Measurements from ENCODE around the gene FNBP1L. TPM values are rescaled to one million over a fixed set of nuclear protein-coding genes. Genes with fewer than 3 reads are reported as not detected.

The FNBP1L gene
- total and polyA plus RNA-seq, 3 donors from 2014 or later = 21.9 to 54.4 (median 46.5) TPM

- no peaks in the 10 kb centered on the region for H3K36me3 ChIP-seq (ENCODE audit: low read depth, missing control alignments)
- no peak for TF ChIP-seq POLR2A (IDR thresholded peaks at IDR 0.05)
- TF ChIP-seq CTCF (IDR thresholded peaks at IDR 0.05) = no peak
- H3K27ac ChIP-seq = peak overlapping the region in 1 of 2 donors; percentile 42
- H3K27me3 ChIP-seq = no peaks in the 10 kb centered on the region
- 81 to 85% methylated on average over 4 of the region's 4 CpGs for WGBS, 2 donors
- H3K4me3 ChIP-seq = no peak overlapping the region
- no peak for DNase-seq
- no peaks in the 10 kb centered on the region for H3K9me3 ChIP-seq
- peaks cover 2% of the 10 kb centered on the region for H3K4me1 ChIP-seq
- intact Hi-C loops (cut with DNase I; ENCODE audit: low total_unique reads) = no loop called here
Observed at GRCh38 chr1:93565496-93566206, 117.7 kb downstream of the FNBP1L start.

- TF ChIP-seq CTCF (IDR thresholded peaks at IDR 0.05) = no peak
- TF ChIP-seq POLR2A (IDR thresholded peaks at IDR 0.05) = no peak
- WGBS, 2 donors = 64 to 84% methylated on average over 10 of the region's 10 CpGs
- Histone ChIP-seq H3K9me3 (no peaks in the 10 kb centered on the region), H3K4me3 (no peak overlapping the region), H3K4me1 (peaks cover 2% of the 10 kb centered on the region), H3K27ac (peak overlapping the region; percentile 42 to 76), H3K27me3 (no peaks in the 10 kb centered on the region), H3K36me3 (ENCODE audit: low read depth, missing control alignments) (no peaks in the 10 kb centered on the region)
- intact Hi-C loops (cut with DNase I; ENCODE audit: low total_unique reads) = no loop called here
- DNase-seq = no peak
Observed at GRCh38 chr1:93566227-93566626, 118.3 kb downstream of the FNBP1L start.

- 76 to 84% methylated on average over 15 of the region's 15 CpGs for WGBS, 2 donors
- peak; percentile 88 for DNase-seq
- TF ChIP-seq CTCF (IDR thresholded peaks at IDR 0.05) (no peak), POLR2A (IDR thresholded peaks at IDR 0.05) (no peak)
- Histone ChIP-seq H3K36me3 (ENCODE audit: low read depth, missing control alignments) (no peaks in the 10 kb centered on the region), H3K27ac (peak overlapping the region; percentile 42 to 78), H3K27me3 (no peaks in the 10 kb centered on the region), H3K4me1 (peaks cover 2% of the 10 kb centered on the region), H3K9me3 (no peaks in the 10 kb centered on the region), H3K4me3 (no peak overlapping the region)
- intact Hi-C loops (cut with DNase I; ENCODE audit: low total_unique reads) = no loop called here
Observed at GRCh38 chr1:93567255-93567918, 119.5 kb downstream of the FNBP1L start.

- Histone ChIP-seq H3K36me3 (ENCODE audit: low read depth, missing control alignments) (no peaks in the 10 kb centered on the region), H3K4me3 (no peak overlapping the region), H3K27ac (no peak overlapping the region), H3K4me1 (peaks cover 2% of the 10 kb centered on the region), H3K9me3 (no peaks in the 10 kb centered on the region), H3K27me3 (no peaks in the 10 kb centered on the region)
- intact Hi-C loops (cut with DNase I; ENCODE audit: low total_unique reads) = no loop called here
- DNase-seq = no peak
- TF ChIP-seq POLR2A (IDR thresholded peaks at IDR 0.05) (no peak), CTCF (IDR thresholded peaks at IDR 0.05) (no peak)
- WGBS, 2 donors = 88 to 95% methylated on average over 1 to 2 of the region's 2 CpGs
Observed at GRCh38 chr1:93569489-93569888, 121.6 kb downstream of the FNBP1L start.

All from testis (tissue), 3 donors.